Measurements from ENCODE around the gene OSBP2.

OSBP2 gene

DNA sequence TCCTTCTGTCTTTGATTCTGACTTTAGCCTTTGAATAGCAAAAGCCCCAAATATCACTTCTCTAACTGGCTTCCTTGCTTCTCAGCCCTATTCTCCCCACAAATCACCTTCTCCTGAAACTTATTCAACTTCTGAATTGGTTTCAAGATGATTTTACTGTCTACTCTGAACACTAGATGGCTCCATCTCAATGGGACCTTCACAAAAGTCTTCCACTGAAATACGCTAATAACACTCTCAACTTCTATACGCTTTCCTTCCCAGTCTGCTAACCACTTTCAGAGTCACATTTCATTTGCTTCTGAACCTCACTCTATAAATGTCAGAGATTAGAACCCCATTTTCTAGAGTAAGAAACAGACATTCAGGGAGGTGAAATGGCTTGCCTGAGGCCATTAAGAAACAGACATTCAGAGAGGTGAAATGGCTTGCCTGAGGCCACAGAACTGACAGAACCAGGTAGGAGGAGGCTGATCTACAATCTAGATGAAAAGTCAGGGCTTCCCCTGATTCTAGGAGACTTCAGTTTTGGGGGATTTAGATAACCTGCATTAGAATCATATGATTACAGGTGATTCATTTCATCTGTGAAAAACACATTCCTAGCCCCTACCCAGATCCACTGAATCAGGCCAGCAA is 253.3 kb downstream of the OSBP2 start:
- DNase-seq, result peak; percentile 5

- no peak for DNase-seq
These were observed 254.3 kb downstream of the OSBP2 start for GRCh38 chr22:30948930-30949342.

- DNase-seq, result no peak
These were observed 255.4 kb downstream of the OSBP2 start for GRCh38 chr22:30949934-30950660.

DNA sequence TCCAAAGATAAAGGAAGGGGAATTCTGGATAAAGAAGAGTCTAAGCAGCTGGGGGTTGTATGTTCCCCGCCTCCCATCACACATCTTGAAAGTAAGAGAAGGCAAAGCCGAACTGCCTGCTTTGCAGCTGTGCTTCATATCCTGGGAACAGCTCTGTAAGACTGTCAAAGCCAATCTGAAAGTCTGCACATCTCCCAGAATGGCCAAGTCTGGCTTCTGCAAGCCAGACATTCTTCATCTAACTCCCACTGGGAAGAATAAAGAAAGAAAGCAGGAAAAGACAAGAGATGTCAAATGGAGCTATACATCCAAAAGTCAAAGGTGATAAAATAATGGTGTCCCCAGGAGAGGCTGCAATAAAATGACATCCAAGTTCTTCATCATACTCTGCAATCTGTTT is 258.5 kb downstream of the OSBP2 start:
- no peak for DNase-seq

GRCh38 chr22:30955153-30955552 is 260.5 kb downstream of the OSBP2 start:
- no peak for DNase-seq

Measured in NCI-H1694 treated with DMSO at 0.1 percent for 48 hours (cell line).